H1 (cell line): ENCODE data around the gene H2BW2. TPM values are rescaled to one million over a fixed set of nuclear protein-coding genes. Genes with fewer than 3 reads are reported as not detected.

Source experiments
- CTCF ChIA-PET: fragments of 300-600 bp; sonication (Branson Sonifier 250); formaldehyde crosslinking; loops from one replicate; lab custom pipeline; 2021; ENCODE audit not compliant: partially characterized antibody; lab: Charles Lee
- POLR2A ChIA-PET: fragments of 300-600 bp; sonication (Branson Sonifier 250); formaldehyde crosslinking; loops from one replicate; lab custom pipeline; 2021; ENCODE audit warnings: inconsistent platforms; ENCODE audit not compliant: partially characterized antibody; lab: Charles Lee
- DNase-seq, 2 experiments: peaks; one replicate each; pipeline versions ENCODE4 v3.0.0 to v3.0.0-alpha.2; 2010 to 2022; ENCODE audit warnings: low spot score in 2 of 2, low read depth in 1 of 2, mixed read lengths in 1 of 2
- FAIRE-seq: peaks from 2 replicates; lab custom pipeline; 2011; peaks lifted over from hg19 to GRCh38; lab: Jason Lieb, UNC
- H2AFZ ChIP-seq: 2 replicates; pipeline ENCODE4 v1.8.1; 2012; ENCODE audit warnings: low read length, inconsistent platforms
- H2AK5ac ChIP-seq: 2 replicates; pipeline ENCODE4 v1.6.1; 2013; ENCODE audit warnings: low read depth, low read length
- H2BK120ac ChIP-seq: replicated peaks from 2 replicates; pipeline ENCODE3; 2013; ENCODE audit warnings: low read depth, low read length, inconsistent platforms
- H2BK12ac ChIP-seq: 2 replicates; pipeline ENCODE4 v1.6.1; 2013; ENCODE audit warnings: low read depth, low read length
- H2BK15ac ChIP-seq: 2 replicates; pipeline ENCODE4 v1.6.1; 2013; ENCODE audit warnings: low read length
- H2BK20ac ChIP-seq: 2 replicates; pipeline ENCODE4 v1.6.1; 2013; ENCODE audit warnings: low read length
- H2BK5ac ChIP-seq: 2 replicates; pipeline ENCODE4 v1.6.1; 2013; ENCODE audit warnings: low read depth, low read length
- H3K14ac ChIP-seq: 2 replicates; pipeline ENCODE4 v1.6.1; 2013; ENCODE audit warnings: inconsistent platforms; ENCODE audit not compliant: insufficient read length
- H3K18ac ChIP-seq: 2 replicates; pipeline ENCODE4 v1.6.1; 2013; ENCODE audit warnings: low read length; ENCODE audit errors: extremely low read depth
- H3K23ac ChIP-seq: 2 replicates; pipeline ENCODE4 v1.6.1; 2013; ENCODE audit warnings: inconsistent platforms; ENCODE audit not compliant: insufficient read length
- H3K23me2 ChIP-seq: 2 replicates; pipeline ENCODE4 v1.6.1; 2013; ENCODE audit warnings: low read depth, low read length
- H3K27ac ChIP-seq: 2 replicates; pipeline ENCODE4 v1.6.1; 2011; ENCODE audit warnings: low read depth, low read length, inconsistent platforms
- H3K27me3 ChIP-seq, 4 experiments: replicated peaks in 1 of 4; 1 replicate in 1 of 4; 2 replicates in 3 of 4; pipeline versions ENCODE4 v1.6.1 to v1.8.1; 2011 to 2013; ENCODE audit warnings: low read length in 3 of 4, mild to moderate bottlenecking in 3 of 4, inconsistent platforms in 2 of 4, mixed read lengths in 2 of 4, moderate library complexity in 1 of 4; ENCODE audit not compliant: control insufficient read depth in 3 of 4, insufficient read depth in 3 of 4; ENCODE audit errors: extremely low read depth in 1 of 4
- H3K36me3 ChIP-seq, 4 experiments: 2 replicates each; pipeline versions ENCODE4 v1.6.1 to v1.8.1; 2011 to 2013; ENCODE audit warnings: mild to moderate bottlenecking in 4 of 4, low read length in 3 of 4, moderate library complexity in 2 of 4, control low read depth in 1 of 4, inconsistent platforms in 1 of 4; ENCODE audit not compliant: insufficient read depth in 4 of 4, control insufficient read depth in 2 of 4
- H3K4ac ChIP-seq: replicated peaks from 2 replicates; pipeline ENCODE3; 2013; ENCODE audit warnings: low read length, low read depth, mixed read lengths, inconsistent platforms; ENCODE audit not compliant: insufficient read length
- H3K4me1 ChIP-seq, 4 experiments: replicated peaks in 1 of 4; 1 replicate in 1 of 4; 2 replicates in 3 of 4; pipeline versions ENCODE4 v1.6.1 to v1.8.1; 2011 to 2013; ENCODE audit warnings: low read length in 3 of 4, inconsistent platforms in 2 of 4, mixed read lengths in 1 of 4; ENCODE audit not compliant: insufficient read depth in 4 of 4, control insufficient read depth in 3 of 4
- H3K4me2 ChIP-seq, 2 experiments: 2 replicates each; pipeline versions ENCODE4 v1.6.1 to v1.8.1; 2011 to 2013; ENCODE audit warnings: low read depth in 2 of 2, low read length in 2 of 2, control low read depth in 1 of 2, inconsistent platforms in 1 of 2, mild to moderate bottlenecking in 1 of 2; ENCODE audit not compliant: insufficient read depth in 1 of 2
- H3K4me3 ChIP-seq, 4 experiments: fragments of 200-600, 300-600 bp in 1 of 4; sonication (generic), shearing (Covaris generic), sonication (Bioruptor Twin) in 1 of 4; 2 replicates each; pipeline versions ENCODE4 v1.5.1 to v1.8.1; 2011 to 2016; ENCODE audit warnings: low read length in 4 of 4, low read depth in 3 of 4, control low read depth in 2 of 4, inconsistent platforms in 2 of 4, mild to moderate bottlenecking in 2 of 4, mixed read lengths in 1 of 4, moderate library complexity in 1 of 4; ENCODE audit not compliant: insufficient read depth in 2 of 4; ENCODE audit errors: extremely low read depth in 1 of 4
- H3K56ac ChIP-seq: replicated peaks from 2 replicates; pipeline ENCODE3; 2013; ENCODE audit warnings: low read depth, mild to moderate bottlenecking, mixed read lengths, low read length, inconsistent platforms; ENCODE audit not compliant: insufficient read length
- H3K79me1 ChIP-seq: 2 replicates; pipeline ENCODE4 v1.6.1; 2013; ENCODE audit warnings: low read depth, low read length, control low read depth
- H3K79me2 ChIP-seq, 2 experiments: 2 replicates each; pipeline versions ENCODE4 v1.6.1 to v1.8.1; 2012 to 2013; ENCODE audit warnings: low read length in 2 of 2, mild to moderate bottlenecking in 2 of 2, inconsistent platforms in 1 of 2; ENCODE audit not compliant: insufficient read depth in 2 of 2, control insufficient read depth in 1 of 2
- H3K9ac ChIP-seq, 4 experiments: replicated peaks in 1 of 4; 1 replicate in 1 of 4; 2 replicates in 3 of 4; pipeline versions ENCODE4 v1.6.1 to v1.8.1; 2011 to 2013; ENCODE audit warnings: low read depth in 3 of 4, low read length in 3 of 4, control low read depth in 2 of 4, mild to moderate bottlenecking in 2 of 4, moderate library complexity in 2 of 4, inconsistent platforms in 1 of 4; ENCODE audit errors: extremely low read depth in 1 of 4
- H3K9me3 ChIP-seq, 2 experiments: 2 replicates each; pipeline versions ENCODE4 v1.6.1 to v1.8.1; 2012 to 2013; ENCODE audit warnings: mild to moderate bottlenecking in 2 of 2, moderate library complexity in 2 of 2, control low read depth in 1 of 2, inconsistent platforms in 1 of 2, low read depth in 1 of 2, low read length in 1 of 2, mixed read lengths in 1 of 2; ENCODE audit not compliant: insufficient read depth in 2 of 2
- H4K20me1 ChIP-seq, 2 experiments: replicated peaks in 1 of 2; 2 replicates each; pipeline versions ENCODE3 to v1.8.1; 2011 to 2013; ENCODE audit warnings: inconsistent platforms in 2 of 2, low read length in 2 of 2, mild to moderate bottlenecking in 1 of 2; ENCODE audit not compliant: insufficient read depth in 2 of 2, control insufficient read depth in 1 of 2
- H4K5ac ChIP-seq: 2 replicates; pipeline ENCODE4 v1.6.1; 2013; ENCODE audit warnings: low read length, low read depth, mixed read lengths, inconsistent platforms; ENCODE audit not compliant: insufficient read length
- H4K8ac ChIP-seq: 2 replicates; pipeline ENCODE4 v1.8.0; 2013; ENCODE audit warnings: mild to moderate bottlenecking, moderate library complexity, low read length, inconsistent platforms; ENCODE audit not compliant: insufficient read depth; ENCODE audit errors: extremely low read depth
- H4K91ac ChIP-seq: replicated peaks from 2 replicates; pipeline ENCODE3; 2013; ENCODE audit warnings: low read length, mixed read lengths, inconsistent platforms; ENCODE audit not compliant: insufficient read length
- CHD1 ChIP-seq: IDR thresholded peaks from 2 replicates; pipeline ENCODE4 v1.6.1; 2012; ENCODE audit warnings: low read depth, low read length, improper control_type of control experiment
- CTBP2 ChIP-seq: IDR thresholded peaks from 2 replicates; pipeline ENCODE4 v1.7.0; 2011; ENCODE audit warnings: borderline replicate concordance, mild to moderate bottlenecking, moderate library complexity, mixed read lengths, low read length; ENCODE audit not compliant: insufficient read depth, insufficient read length
- WGBS, 2 experiments: shearing (Covaris generic) in 1 of 2; methylation state at CpG; one replicate each; pipeline versions ENCODE4 v1.1.6 to v1.1.7; 2013 to 2015; ENCODE audit warnings: low lambda C conversion rate in 2 of 2, mixed read lengths in 2 of 2, inconsistent platforms in 1 of 2, low coverage in 1 of 2, missing lambda C conversion rate in 1 of 2; ENCODE audit not compliant: insufficient replicate concordance in 2 of 2, insufficient coverage in 1 of 2, insufficient read length in 1 of 2; ENCODE audit errors: extremely low coverage in 1 of 2, missing lambda C conversion rate in 1 of 2; 5-methylcytosine and 5-hydroxymethylcytosine counted together
- polyA plus RNA-seq, 7 experiments: library from polyadenylated mRNA; depleted of rRNA in 3 of 7; stranded (reverse) in 5 of 7; unstranded in 2 of 7; fragments of >200 nt in 5 of 7; fragments of 200-250 nt in 2 of 7; gene quantifications; 1 replicate in 5 of 7; 2 replicates in 1 of 7; 4 replicates in 1 of 7; pipeline versions ENCODE4 v1.2.1 to v1.2.3, GENCODE V29; 2011 to 2013; ENCODE audit warnings: missing spikeins in 2 of 7, mixed read lengths in 2 of 7
- total RNA-seq: library from RNA; stranded (reverse); fragmentation: NEBNext Ultra II Directional; extraction: Animal tissue kit (Norgen Biotek cat#: 25700); gene quantifications from 2 replicates; pipeline ENCODE4 v1.2.1, GENCODE V29; 2021

Gene H2BW2
- total and polyA plus RNA-seq, 2 of the 8 experiments (the other 6 are each of a cell fraction or from before 2014, with no cell fraction given), result 0.03 TPM; not detected in 1

DNA sequence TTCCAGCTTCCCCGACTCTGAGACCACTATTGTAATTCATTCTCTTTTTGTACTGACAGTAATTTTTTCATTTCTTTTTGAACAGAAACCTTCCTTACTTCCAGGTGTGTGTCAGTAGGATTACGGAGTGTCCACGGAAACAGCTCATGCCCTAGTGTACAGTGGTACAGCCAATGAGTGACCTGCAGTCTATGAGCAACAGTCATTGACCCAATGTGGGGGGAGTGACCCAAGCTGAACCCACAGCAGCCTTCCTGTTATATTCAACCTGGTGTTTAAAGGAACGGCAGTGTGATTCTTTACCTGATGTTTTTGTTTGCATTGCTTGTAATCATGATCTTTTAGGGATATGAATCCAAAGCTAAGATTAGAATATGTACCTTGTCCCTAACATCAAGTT is 1.2 kb downstream of the H2BW2 start:
- ChIA-PET POLR2A (no interaction called here), CTCF (no interaction called here)
- no peak overlapping the region for H3K9ac ChIP-seq
- WGBS, 2 experiments, result 91% methylated on average over 4 of the region's 4 CpGs; no CpG with 5 or more reads in 1 of the 2 experiments
- no peak overlapping the region for H4K8ac ChIP-seq
- H3K4me3 ChIP-seq, result no peak overlapping the region
- H3K56ac ChIP-seq, result no peak overlapping the region
- H3K4ac ChIP-seq, result no peak overlapping the region
- H3K14ac ChIP-seq, result no peak overlapping the region
- H4K5ac ChIP-seq, result no peak overlapping the region
- no peak for DNase-seq
- H2AFZ ChIP-seq, result no peak overlapping the region
- no peaks in the 10 kb centered on the region for H3K27me3 ChIP-seq
- H2BK15ac ChIP-seq, result no peak overlapping the region
- H3K36me3 ChIP-seq, result no peaks in the 10 kb centered on the region
- no peak overlapping the region for H3K23ac ChIP-seq
- no peak overlapping the region for H3K27ac ChIP-seq
- no peaks in the 10 kb centered on the region for H3K79me2 ChIP-seq
- no peak overlapping the region for H2BK20ac ChIP-seq
- no peaks in the 10 kb centered on the region for H4K20me1 ChIP-seq
- no peaks in the 10 kb centered on the region for H3K4me1 ChIP-seq
- TF ChIP-seq CTBP2, result no peak
- no peak for TF ChIP-seq CHD1
- TF ChIP-seq, all 59 proteins: peak for 0
- H3K79me1 ChIP-seq, result no peaks in the 10 kb centered on the region
- H2BK5ac ChIP-seq, result no peak overlapping the region
- no peak for FAIRE-seq
- no peak overlapping the region for H2BK12ac ChIP-seq
- H3K23me2 ChIP-seq, result no peaks in the 10 kb centered on the region
- H2AK5ac ChIP-seq, result no peak overlapping the region
- H3K9me3 ChIP-seq, result no peaks in the 10 kb centered on the region
- H2BK120ac ChIP-seq, result no peak overlapping the region
- H4K91ac ChIP-seq, result no peak overlapping the region
- no peak overlapping the region for H3K4me2 ChIP-seq
- H3K18ac ChIP-seq, result no peak overlapping the region
